MM.1S (cell line): ENCODE results near the gene RAB14.

Source experiments
- DNase-seq: peaks from one replicate; pipeline ENCODE4 v3.0.0-alpha.2; 2015
- H2AFZ ChIP-seq: fragments of 300-600 bp; sonication (generic); 2 replicates; pipeline ENCODE4 v1.6.0; 2016; ENCODE audit warnings: antibody characterized with exemption, low read length
- H3F3A ChIP-seq: fragments of 300-600 bp; sonication (generic); 2 replicates; pipeline ENCODE4 v1.6.1; 2016; ENCODE audit warnings: mild to moderate bottlenecking, antibody characterized with exemption, low read length, moderate library complexity, mixed read lengths; ENCODE audit not compliant: insufficient read depth
- H3K27ac ChIP-seq: fragments of 300-600 bp; sonication (generic); 2 replicates; pipeline ENCODE4 v1.5.1; 2016; ENCODE audit warnings: mild to moderate bottlenecking, low read length
- H3K27me3 ChIP-seq: fragments of 300-600 bp; sonication (generic); replicated peaks from 2 replicates; pipeline ENCODE4 v1.6.0; 2016; ENCODE audit warnings: low read length; ENCODE audit not compliant: insufficient read depth
- H3K36me3 ChIP-seq: fragments of 300-600 bp; sonication (generic); replicated peaks from 2 replicates; pipeline ENCODE4 v1.6.1; 2016; ENCODE audit warnings: mild to moderate bottlenecking, low read length, mixed read lengths; ENCODE audit not compliant: insufficient read depth
- H3K4me1 ChIP-seq: fragments of 300-600 bp; sonication (generic); 2 replicates; pipeline ENCODE4 v1.6.1; 2016; ENCODE audit warnings: low read length, mixed read lengths
- H3K4me2 ChIP-seq: fragments of 300-600 bp; sonication (generic); 2 replicates; pipeline ENCODE4 v1.6.0; 2016; ENCODE audit warnings: low read depth, low read length
- H3K4me3 ChIP-seq: fragments of 300-600 bp; sonication (generic); 2 replicates; pipeline ENCODE4 v1.5.1; 2016; ENCODE audit warnings: low read length, mixed read lengths
- H3K79me2 ChIP-seq: fragments of 300-600 bp; sonication (generic); 2 replicates; pipeline ENCODE4 v1.6.1; 2016; ENCODE audit warnings: mixed run types, low read length, mixed read lengths
- H3K9ac ChIP-seq: fragments of 300-600 bp; sonication (generic); 2 replicates; pipeline ENCODE4 v1.6.1; 2016; ENCODE audit warnings: low read length, mixed read lengths
- H3K9me2 ChIP-seq: fragments of 300-600 bp; sonication (generic); replicated peaks from 2 replicates; pipeline ENCODE4 v1.6.1; 2016; ENCODE audit warnings: mild to moderate bottlenecking, low read length, mixed read lengths; ENCODE audit not compliant: insufficient read depth
- H3K9me3 ChIP-seq: fragments of 300-600 bp; sonication (generic); replicated peaks from 2 replicates; pipeline ENCODE4 v1.6.1; 2016; ENCODE audit warnings: mild to moderate bottlenecking, low read length, mixed read lengths; ENCODE audit not compliant: insufficient read depth
- H4K20me1 ChIP-seq: fragments of 300-600 bp; sonication (generic); 2 replicates; pipeline ENCODE4 v1.6.1; 2016; ENCODE audit warnings: mild to moderate bottlenecking, low read length, moderate library complexity, mixed read lengths; ENCODE audit not compliant: insufficient read depth
- CTCF ChIP-seq: fragments of 300-600 bp; sonication (generic); IDR thresholded peaks from 2 replicates; pipeline ENCODE4 v1.5.1; 2016; ENCODE audit warnings: antibody characterized with exemption, low read length, mixed read lengths
- EZH2 ChIP-seq: fragments of 300-600 bp; sonication (generic); optimal IDR thresholded peaks from 2 replicates; pipeline ENCODE3; 2017; ENCODE audit warnings: low read depth, mild to moderate bottlenecking, antibody characterized with exemption, low read length, mixed read lengths
- EZH2phosphoT487 ChIP-seq: fragments of 300-600 bp; sonication (generic); IDR thresholded peaks from 2 replicates; pipeline ENCODE4 v1.6.1; 2018; ENCODE audit warnings: antibody characterized with exemption, low read length

Gene RAB14

GRCh38 chr9:121192518-121192917 is 9.2 kb downstream of the RAB14 start:
- Histone ChIP-seq H3K9ac (no peak overlapping the region), H3K36me3 (no peaks in the 10 kb centered on the region; the same call in 1 of the 2 replicates), H3K9me3 (no peaks in the 10 kb centered on the region), H3K79me2 (peaks cover 98% of the 10 kb centered on the region), H3K9me2 (no peaks in the 10 kb centered on the region), H2AFZ (no peak overlapping the region), H3K27ac (no peak overlapping the region), H3F3A (no peaks in the 10 kb centered on the region), H4K20me1 (peaks cover 60% of the 10 kb centered on the region), H3K27me3 (no peaks in the 10 kb centered on the region), H3K4me3 (no peak overlapping the region), H3K4me1 (peaks cover 8% of the 10 kb centered on the region), H3K4me2 (no peak overlapping the region)
- no peak for DNase-seq
- TF ChIP-seq EZH2 (no peak), CTCF (no peak), EZH2phosphoT487 (no peak)

- Histone ChIP-seq H4K20me1 (peaks cover 47% of the 10 kb centered on the region), H3K4me1 (no peaks in the 10 kb centered on the region)
Observed at GRCh38 chr9:121191235-121191634, 10.4 kb downstream of the RAB14 start.

GRCh38 chr9:121189660-121190059 is 12.0 kb downstream of the RAB14 start:
- TF ChIP-seq EZH2 (no peak), EZH2phosphoT487 (no peak), CTCF (no peak)
- H3K79me2 ChIP-seq = peaks cover 92% of the 10 kb centered on the region
- no peak overlapping the region for H3K9ac ChIP-seq
- H4K20me1 ChIP-seq = peaks cover 31% of the 10 kb centered on the region
- H3F3A ChIP-seq = no peaks in the 10 kb centered on the region
- no peak overlapping the region for H2AFZ ChIP-seq
- no peaks in the 10 kb centered on the region for H3K9me2 ChIP-seq
- H3K27ac ChIP-seq = no peak overlapping the region
- no peaks in the 10 kb centered on the region for H3K9me3 ChIP-seq
- peaks cover 5% of the 10 kb centered on the region for H3K36me3 ChIP-seq
- no peaks in the 10 kb centered on the region for H3K4me1 ChIP-seq
- DNase-seq = no peak
- H3K4me2 ChIP-seq = no peak overlapping the region
- no peak overlapping the region for H3K4me3 ChIP-seq
- H3K27me3 ChIP-seq = no peaks in the 10 kb centered on the region

More at GRCh38 chr9:121191235-121191634, 10.4 kb downstream of the RAB14 start:
- no peak overlapping the region for H3K4me2 ChIP-seq
- no peaks in the 10 kb centered on the region for H3K9me2 ChIP-seq
- DNase-seq = no peak
- H3K4me3 ChIP-seq = no peak overlapping the region
- no peaks in the 10 kb centered on the region for H3K9me3 ChIP-seq
- H3K27me3 ChIP-seq = no peaks in the 10 kb centered on the region
- peaks cover 3% of the 10 kb centered on the region for H3K36me3 ChIP-seq
- no peak overlapping the region for H2AFZ ChIP-seq
- H3K27ac ChIP-seq = no peak overlapping the region
- H3F3A ChIP-seq = no peaks in the 10 kb centered on the region
- TF ChIP-seq CTCF (no peak), EZH2 (no peak), EZH2phosphoT487 (no peak)
- H3K9ac ChIP-seq = no peak overlapping the region
- peaks cover 96% of the 10 kb centered on the region for H3K79me2 ChIP-seq
